GM12892 (cell line): Measurements from ENCODE around the gene DPPA5.

ENCODE experiments used
- POLR2A ChIP-seq: IDR thresholded peaks from 2 replicates; pipeline ENCODE4 v1.6.1; 2011; ENCODE audit warnings: low read depth, low read length, control low read depth
- TAF1 ChIP-seq: IDR thresholded peaks from 2 replicates; pipeline ENCODE4 v1.6.1; 2011; ENCODE audit warnings: low read depth, mild to moderate bottlenecking, control low read depth, low read length, borderline replicate concordance

- TF ChIP-seq POLR2A (no peak), TAF1 (no peak)
These were observed 37.6 kb upstream of the DPPA5 start for GRCh38 chr6:73391675-73392074.
